Measurements from ENCODE around the gene YES1. TPM values are rescaled to one million over a fixed set of nuclear protein-coding genes. Genes with fewer than 3 reads are reported as not detected.
A peak's percentile ranks its signal among the peaks of the same experiment; 100 is the strongest.
"Not testable (repeated sequence)": the region's sequence is repeated elsewhere in the genome, so short reads cannot be mapped to it uniquely, and the experiment has no call there.

Gene YES1
- total RNA-seq, 4 donors from 2014 or later = 19.2 to 39.5 (median 29.6) TPM

- in situ Hi-C loops (cut with MboI; ENCODE audit: low sequenced_read_pairs in 4 of 4) (no loop called here), intact Hi-C loops (cut with DNase I; ENCODE audit: low total_unique reads) (no loop called here)
- H3K4me3 ChIP-seq = no peak overlapping the region
- H3K36me3 ChIP-seq = no peaks in the 10 kb centered on the region
- no peaks in the 10 kb centered on the region for H3K9me3 ChIP-seq
- ATAC-seq (no peak), DNase-seq (no peak)
- no peaks in the 10 kb centered on the region for H3K27me3 ChIP-seq
- peak overlapping the region in 3 of 4 donors; percentile 10 to 35 (median 25) for H3K27ac ChIP-seq
- H3K4me1 ChIP-seq = peaks cover 40% of the 10 kb centered on the region in 2 donors
- TF ChIP-seq CTCF (IDR thresholded peaks at IDR 0.05 in 4 of 5, conservative IDR thresholded peaks at IDR 0.05 in 1 of 5) = no peak
Observed at GRCh38 chr18:805755-806110, 6.3 kb downstream of the YES1 start.

- in situ Hi-C loops (cut with MboI; ENCODE audit: low sequenced_read_pairs in 4 of 4) (no loop called here), intact Hi-C loops (cut with DNase I; ENCODE audit: low total_unique reads) (no loop called here)
- Histone ChIP-seq H3K4me1 (peaks cover 34 to 35% of the 10 kb centered on the region in 2 donors), H3K27ac (peak overlapping the region in 3 of 4 donors; percentile 10 to 35 (median 25)), H3K4me3 (no peak overlapping the region), H3K27me3 (no peaks in the 10 kb centered on the region), H3K36me3 (no peaks in the 10 kb centered on the region), H3K9me3 (no peaks in the 10 kb centered on the region)
- ATAC-seq (no peak), DNase-seq (no peak)
- TF ChIP-seq CTCF (IDR thresholded peaks at IDR 0.05 in 4 of 5, conservative IDR thresholded peaks at IDR 0.05 in 1 of 5) (no peak), POLR2A (IDR thresholded peaks at IDR 0.05) (no peak)
Observed at GRCh38 chr18:805008-805754, 6.9 kb downstream of the YES1 start.

GRCh38 chr18:801137-801536, 10.9 kb downstream of the YES1 start:
- intact Hi-C loops (cut with DNase I; ENCODE audit: low total_unique reads) (no loop called here), in situ Hi-C loops (cut with MboI; ENCODE audit: low sequenced_read_pairs in 4 of 4) (no loop called here)
- no peaks in the 10 kb centered on the region for H3K36me3 ChIP-seq
- no peak overlapping the region for H3K27ac ChIP-seq
- H3K27me3 ChIP-seq = no peaks in the 10 kb centered on the region
- no peaks in the 10 kb centered on the region for H3K9me3 ChIP-seq
- H3K4me3 ChIP-seq = no peak overlapping the region
- no peak for DNase-seq
- TF ChIP-seq POLR2A (IDR thresholded peaks at IDR 0.05) (no peak), CTCF (IDR thresholded peaks at IDR 0.05 in 4 of 5, conservative IDR thresholded peaks at IDR 0.05 in 1 of 5) (no peak)
- no peak for ATAC-seq
- H3K4me1 ChIP-seq = peaks cover 6 to 18% of the 10 kb centered on the region in 2 donors

GRCh38 chr18:799943-800342, 12.1 kb downstream of the YES1 start:
- Histone ChIP-seq H3K36me3 (no peaks in the 10 kb centered on the region), H3K4me3 (no peak overlapping the region), H3K27ac (no peak overlapping the region), H3K4me1 (peaks cover 6 to 16% of the 10 kb centered on the region in 2 donors), H3K9me3 (no peaks in the 10 kb centered on the region), H3K27me3 (no peaks in the 10 kb centered on the region)
- no peak for ATAC-seq
- intact Hi-C loops (cut with DNase I; ENCODE audit: low total_unique reads) = no loop called here
- no peak for DNase-seq
- TF ChIP-seq CTCF (IDR thresholded peaks at IDR 0.05 in 4 of 5, conservative IDR thresholded peaks at IDR 0.05 in 1 of 5) = no peak
- TF ChIP-seq POLR2A (IDR thresholded peaks at IDR 0.05) = no peak
- in situ Hi-C loops (cut with MboI; ENCODE audit: low sequenced_read_pairs in 4 of 4) = no loop called here

- H3K36me3 ChIP-seq; H3K4me3 ChIP-seq; H3K27ac ChIP-seq; DNase-seq; H3K4me1 ChIP-seq; H3K9me3 ChIP-seq; intact Hi-C loops (cut with DNase I; ENCODE audit: low total_unique reads); ATAC-seq; H3K27me3 ChIP-seq; in situ Hi-C loops (cut with MboI; ENCODE audit: low sequenced_read_pairs in 4 of 4): not testable (repeated sequence)
Observed at GRCh38 chr18:795383-795782, 16.7 kb downstream of the YES1 start.

Measured in gastrocnemius medialis (tissue), 4 donors.